Stimulated activated CD4-positive, alpha-beta T cell treated with anti-CD3 and anti-CD28 coated beads, TNF-alpha, amount 100 ng/mL, for 24 hours (primary cell): Measurements from ENCODE around the gene ADAM12.
"Not testable (repeated sequence)": the region's sequence is repeated elsewhere in the genome, so short reads cannot be mapped to it uniquely, and the experiment has no call there.

ENCODE experiments used
- DNase-seq, 3 experiments: peaks; one replicate each; pipeline ENCODE4 v3.0.0-alpha.2; 2020; ENCODE audit warnings: low read depth in 3 of 3

Gene ADAM12

GRCh38 chr10:126262233-126262838 lies 125.9 kb downstream of the ADAM12 start:
- DNase-seq = no peak

GRCh38 chr10:126259760-126260479 lies 128.4 kb downstream of the ADAM12 start:
- DNase-seq = no peak

- no peak for DNase-seq
These were observed 131.4 kb downstream of the ADAM12 start for GRCh38 chr10:126256864-126257263.

- DNase-seq = no peak
These were observed 133.0 kb downstream of the ADAM12 start for GRCh38 chr10:126255313-126255712.

- no peak for DNase-seq
These were observed 134.7 kb downstream of the ADAM12 start for GRCh38 chr10:126253611-126253998.

- DNase-seq = no peak
These were observed 135.2 kb downstream of the ADAM12 start for GRCh38 chr10:126252884-126253610.

GRCh38 chr10:126251778-126252407 lies 136.4 kb downstream of the ADAM12 start:
- DNase-seq = no peak

- DNase-seq = no peak
These were observed 137.6 kb downstream of the ADAM12 start for GRCh38 chr10:126250527-126251310.

GRCh38 chr10:126250045-126250444 lies 138.2 kb downstream of the ADAM12 start:
- DNase-seq = no peak

- no peak for DNase-seq
These were observed 140.8 kb downstream of the ADAM12 start for GRCh38 chr10:126247446-126247975.

GRCh38 chr10:126246396-126246795 lies 141.9 kb downstream of the ADAM12 start:
- not testable (repeated sequence) for DNase-seq

GRCh38 chr10:126245501-126245900 lies 142.8 kb downstream of the ADAM12 start:
- DNase-seq = no peak

GRCh38 chr10:126243971-126244370 lies 144.3 kb downstream of the ADAM12 start:
- DNase-seq = no peak

- no peak for DNase-seq
These were observed 145.0 kb downstream of the ADAM12 start for GRCh38 chr10:126243306-126243705.

- DNase-seq = no peak
These were observed 145.6 kb downstream of the ADAM12 start for GRCh38 chr10:126242397-126243260.

- DNase-seq = no peak
These were observed 147.8 kb downstream of the ADAM12 start for GRCh38 chr10:126240483-126240882.

- no peak for DNase-seq
These were observed 148.4 kb downstream of the ADAM12 start for GRCh38 chr10:126239844-126240243.

- no peak for DNase-seq
These were observed 152.1 kb downstream of the ADAM12 start for GRCh38 chr10:126235979-126236851.
